Measurements from ENCODE around the gene CRTC3.

Gene CRTC3

DNA sequence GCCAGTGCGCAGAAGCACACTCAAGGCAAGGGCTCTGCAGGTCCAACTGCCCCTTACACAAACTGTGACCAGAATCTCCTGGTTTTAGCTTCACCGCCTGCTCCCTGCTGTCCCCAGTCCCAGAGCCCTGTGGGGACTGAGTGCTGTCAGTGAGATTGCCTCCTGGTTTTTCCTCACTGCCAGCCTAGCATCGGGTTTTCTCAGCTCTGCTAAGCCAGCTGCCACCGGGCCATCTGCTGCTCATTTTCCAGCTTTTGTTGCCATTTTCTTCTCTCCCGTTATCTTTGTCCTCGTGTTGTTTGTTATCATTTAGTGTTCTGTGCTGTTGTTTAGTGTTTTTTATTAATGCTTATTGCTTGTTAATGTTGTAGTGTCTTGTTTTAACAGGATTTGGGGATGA, 108.0 kb downstream of the CRTC3 start:
- TF ChIP-seq CTCF (conservative IDR thresholded peaks at IDR 0.05; ENCODE audit: low read length) (no peak), EZH2phosphoT487 (IDR thresholded peaks at IDR 0.05; ENCODE audit: borderline replicate concordance) (no peak)
- Histone ChIP-seq H3K9me2 (replicated peaks; ENCODE audit: low read depth, low read length) (no peaks in the 10 kb centered on the region), H4K20me1 (ENCODE audit: insufficient read depth, low read length, poor library complexity, severe bottlenecking) (no peaks in the 10 kb centered on the region), H3F3A (ENCODE audit: low read depth) (no peaks in the 10 kb centered on the region), H3K4me3 (ENCODE audit: low read length, poor library complexity, severe bottlenecking) (no peak overlapping the region), H3K9me3 (ENCODE audit: insufficient read depth, low read depth, low read length) (no peaks in the 10 kb centered on the region), H3K4me2 (ENCODE audit: low read depth, low read length, poor library complexity, severe bottlenecking) (no peak overlapping the region), H3K79me2 (ENCODE audit: insufficient read depth, low read length) (no peaks in the 10 kb centered on the region), H2AFZ (ENCODE audit: low read length) (no peak overlapping the region), H3K36me3 (ENCODE audit: insufficient read depth, low read length) (peaks cover 32% of the 10 kb centered on the region; the same call in 1 of the 2 replicates), H3K9ac (ENCODE audit: low read depth, low read length, poor library complexity, severe bottlenecking) (no peak overlapping the region), H3K27me3 (ENCODE audit: insufficient read depth, low read length, poor library complexity, severe bottlenecking) (no peaks in the 10 kb centered on the region), H3K4me1 (ENCODE audit: insufficient read depth, low read length, poor library complexity, severe bottlenecking) (no peaks in the 10 kb centered on the region)

GRCh38 chr15:90638201-90638691, 108.5 kb downstream of the CRTC3 start:
- peaks cover 31% of the 10 kb centered on the region; the same call in 1 of the 2 replicates for H3K36me3 ChIP-seq (ENCODE audit: insufficient read depth, low read length)
- H3F3A ChIP-seq (ENCODE audit: low read depth): no peaks in the 10 kb centered on the region
- no peaks in the 10 kb centered on the region for H3K79me2 ChIP-seq (ENCODE audit: insufficient read depth, low read length)
- no peaks in the 10 kb centered on the region for H3K9me2 ChIP-seq (replicated peaks; ENCODE audit: low read depth, low read length)
- no peak overlapping the region for H3K4me3 ChIP-seq (ENCODE audit: low read length, poor library complexity, severe bottlenecking)
- H3K9ac ChIP-seq (ENCODE audit: low read depth, low read length, poor library complexity, severe bottlenecking): no peak overlapping the region
- H3K4me1 ChIP-seq (ENCODE audit: insufficient read depth, low read length, poor library complexity, severe bottlenecking): no peaks in the 10 kb centered on the region
- no peaks in the 10 kb centered on the region for H3K9me3 ChIP-seq (ENCODE audit: insufficient read depth, low read depth, low read length)
- no peak overlapping the region for H2AFZ ChIP-seq (ENCODE audit: low read length)
- H4K20me1 ChIP-seq (ENCODE audit: insufficient read depth, low read length, poor library complexity, severe bottlenecking): no peaks in the 10 kb centered on the region
- H3K27me3 ChIP-seq (ENCODE audit: insufficient read depth, low read length, poor library complexity, severe bottlenecking): no peaks in the 10 kb centered on the region
- H3K4me2 ChIP-seq (ENCODE audit: low read depth, low read length, poor library complexity, severe bottlenecking): no peak overlapping the region
- no peak for TF ChIP-seq CTCF (conservative IDR thresholded peaks at IDR 0.05; ENCODE audit: low read length)

- H3K9me2 ChIP-seq (replicated peaks; ENCODE audit: low read depth, low read length): no peaks in the 10 kb centered on the region
- H3K36me3 ChIP-seq (ENCODE audit: insufficient read depth, low read length): peaks cover 26% of the 10 kb centered on the region; the same call in 1 of the 2 replicates
- TF ChIP-seq CTCF (conservative IDR thresholded peaks at IDR 0.05; ENCODE audit: low read length): no peak
- TF ChIP-seq EZH2phosphoT487 (IDR thresholded peaks at IDR 0.05; ENCODE audit: borderline replicate concordance): no peak
Measured at GRCh38 chr15:90638963-90639362, 109.2 kb downstream of the CRTC3 start.

More at GRCh38 chr15:90638963-90639362, 109.2 kb downstream of the CRTC3 start:
- H2AFZ ChIP-seq (ENCODE audit: low read length): no peak overlapping the region
- H3K79me2 ChIP-seq (ENCODE audit: insufficient read depth, low read length): no peaks in the 10 kb centered on the region
- H3K4me2 ChIP-seq (ENCODE audit: low read depth, low read length, poor library complexity, severe bottlenecking): no peak overlapping the region
- H3K4me3 ChIP-seq (ENCODE audit: low read length, poor library complexity, severe bottlenecking): no peak overlapping the region
- no peaks in the 10 kb centered on the region for H3K27me3 ChIP-seq (ENCODE audit: insufficient read depth, low read length, poor library complexity, severe bottlenecking)
- H3K4me1 ChIP-seq (ENCODE audit: insufficient read depth, low read length, poor library complexity, severe bottlenecking): no peaks in the 10 kb centered on the region
- H3K9me3 ChIP-seq (ENCODE audit: insufficient read depth, low read depth, low read length): no peaks in the 10 kb centered on the region
- H4K20me1 ChIP-seq (ENCODE audit: insufficient read depth, low read length, poor library complexity, severe bottlenecking): no peaks in the 10 kb centered on the region
- no peak overlapping the region for H3K9ac ChIP-seq (ENCODE audit: low read depth, low read length, poor library complexity, severe bottlenecking)
- no peaks in the 10 kb centered on the region for H3F3A ChIP-seq (ENCODE audit: low read depth)
